ENCODE measurements around the gene BRME1. TPM values are rescaled to one million over a fixed set of nuclear protein-coding genes. Genes with fewer than 3 reads are reported as not detected.

BRME1 gene
- polyA plus RNA-seq, 1 donor from 2014 or later, result 6.2 TPM

GRCh38 chr19:13843104-13843921 is 62.6 kb downstream of the BRME1 start:
- Histone ChIP-seq H3K4me3 (ENCODE audit: low read length) (no peak overlapping the region), H3K27ac (ENCODE audit: low read length) (no peak overlapping the region), H3K27me3 (ENCODE audit: insufficient read depth, low read depth, low read length) (peaks cover 11% of the 10 kb centered on the region), H2AFZ (ENCODE audit: low read depth, low read length) (no peak overlapping the region), H3K9me3 (ENCODE audit: low read length) (no peaks in the 10 kb centered on the region), H3F3A (ENCODE audit: insufficient read depth, low read length, poor library complexity, severe bottlenecking) (no peaks in the 10 kb centered on the region), H3K79me2 (replicated peaks; ENCODE audit: insufficient read depth, low read length) (no peaks in the 10 kb centered on the region), H3K9ac (ENCODE audit: low read length) (no peak overlapping the region), H3K9me2 (ENCODE audit: insufficient read depth, low read length) (no peaks in the 10 kb centered on the region), H4K20me1 (ENCODE audit: insufficient read depth) (no peaks in the 10 kb centered on the region), H3K4me2 (ENCODE audit: low read length) (no peak overlapping the region), H3K36me3 (ENCODE audit: insufficient read depth, low read length) (no peaks in the 10 kb centered on the region)
- TF ChIP-seq SMC3 (conservative IDR thresholded peaks at IDR 0.05; ENCODE audit: poor library complexity) (no peak), TAF1 (IDR thresholded peaks at IDR 0.05; ENCODE audit: low read depth) (no peak), POLR2AphosphoS5 (IDR thresholded peaks at IDR 0.05) (no peak), EZH2 (IDR thresholded peaks at IDR 0.05; ENCODE audit: borderline replicate concordance, insufficient read depth, low read length, poor library complexity, severe bottlenecking) (no peak), RAD21 (conservative IDR thresholded peaks at IDR 0.05) (no peak), MXI1 (conservative IDR thresholded peaks at IDR 0.05; ENCODE audit: poor library complexity, severe bottlenecking) (no peak), EP300 (conservative IDR thresholded peaks at IDR 0.05; ENCODE audit: poor library complexity, severe bottlenecking) (no peak)
- TF ChIP-seq, protein P1, sequence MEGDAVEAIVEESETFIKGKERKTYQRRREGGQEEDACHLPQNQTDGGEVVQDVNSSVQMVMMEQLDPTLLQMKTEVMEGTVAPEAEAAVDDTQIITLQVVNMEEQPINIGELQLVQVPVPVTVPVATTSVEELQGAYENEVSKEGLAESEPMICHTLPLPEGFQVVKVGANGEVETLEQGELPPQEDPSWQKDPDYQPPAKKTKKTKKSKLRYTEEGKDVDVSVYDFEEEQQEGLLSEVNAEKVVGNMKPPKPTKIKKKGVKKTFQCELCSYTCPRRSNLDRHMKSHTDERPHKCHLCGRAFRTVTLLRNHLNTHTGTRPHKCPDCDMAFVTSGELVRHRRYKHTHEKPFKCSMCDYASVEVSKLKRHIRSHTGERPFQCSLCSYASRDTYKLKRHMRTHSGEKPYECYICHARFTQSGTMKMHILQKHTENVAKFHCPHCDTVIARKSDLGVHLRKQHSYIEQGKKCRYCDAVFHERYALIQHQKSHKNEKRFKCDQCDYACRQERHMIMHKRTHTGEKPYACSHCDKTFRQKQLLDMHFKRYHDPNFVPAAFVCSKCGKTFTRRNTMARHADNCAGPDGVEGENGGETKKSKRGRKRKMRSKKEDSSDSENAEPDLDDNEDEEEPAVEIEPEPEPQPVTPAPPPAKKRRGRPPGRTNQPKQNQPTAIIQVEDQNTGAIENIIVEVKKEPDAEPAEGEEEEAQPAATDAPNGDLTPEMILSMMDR (IDR thresholded peaks at IDR 0.05; ENCODE audit: poor library complexity, severe bottlenecking), result no peak
- TF ChIP-seq, protein P2, sequence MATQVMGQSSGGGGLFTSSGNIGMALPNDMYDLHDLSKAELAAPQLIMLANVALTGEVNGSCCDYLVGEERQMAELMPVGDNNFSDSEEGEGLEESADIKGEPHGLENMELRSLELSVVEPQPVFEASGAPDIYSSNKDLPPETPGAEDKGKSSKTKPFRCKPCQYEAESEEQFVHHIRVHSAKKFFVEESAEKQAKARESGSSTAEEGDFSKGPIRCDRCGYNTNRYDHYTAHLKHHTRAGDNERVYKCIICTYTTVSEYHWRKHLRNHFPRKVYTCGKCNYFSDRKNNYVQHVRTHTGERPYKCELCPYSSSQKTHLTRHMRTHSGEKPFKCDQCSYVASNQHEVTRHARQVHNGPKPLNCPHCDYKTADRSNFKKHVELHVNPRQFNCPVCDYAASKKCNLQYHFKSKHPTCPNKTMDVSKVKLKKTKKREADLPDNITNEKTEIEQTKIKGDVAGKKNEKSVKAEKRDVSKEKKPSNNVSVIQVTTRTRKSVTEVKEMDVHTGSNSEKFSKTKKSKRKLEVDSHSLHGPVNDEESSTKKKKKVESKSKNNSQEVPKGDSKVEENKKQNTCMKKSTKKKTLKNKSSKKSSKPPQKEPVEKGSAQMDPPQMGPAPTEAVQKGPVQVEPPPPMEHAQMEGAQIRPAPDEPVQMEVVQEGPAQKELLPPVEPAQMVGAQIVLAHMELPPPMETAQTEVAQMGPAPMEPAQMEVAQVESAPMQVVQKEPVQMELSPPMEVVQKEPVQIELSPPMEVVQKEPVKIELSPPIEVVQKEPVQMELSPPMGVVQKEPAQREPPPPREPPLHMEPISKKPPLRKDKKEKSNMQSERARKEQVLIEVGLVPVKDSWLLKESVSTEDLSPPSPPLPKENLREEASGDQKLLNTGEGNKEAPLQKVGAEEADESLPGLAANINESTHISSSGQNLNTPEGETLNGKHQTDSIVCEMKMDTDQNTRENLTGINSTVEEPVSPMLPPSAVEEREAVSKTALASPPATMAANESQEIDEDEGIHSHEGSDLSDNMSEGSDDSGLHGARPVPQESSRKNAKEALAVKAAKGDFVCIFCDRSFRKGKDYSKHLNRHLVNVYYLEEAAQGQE (IDR thresholded peaks at IDR 0.05; ENCODE audit: borderline replicate concordance), result no peak

DNA sequence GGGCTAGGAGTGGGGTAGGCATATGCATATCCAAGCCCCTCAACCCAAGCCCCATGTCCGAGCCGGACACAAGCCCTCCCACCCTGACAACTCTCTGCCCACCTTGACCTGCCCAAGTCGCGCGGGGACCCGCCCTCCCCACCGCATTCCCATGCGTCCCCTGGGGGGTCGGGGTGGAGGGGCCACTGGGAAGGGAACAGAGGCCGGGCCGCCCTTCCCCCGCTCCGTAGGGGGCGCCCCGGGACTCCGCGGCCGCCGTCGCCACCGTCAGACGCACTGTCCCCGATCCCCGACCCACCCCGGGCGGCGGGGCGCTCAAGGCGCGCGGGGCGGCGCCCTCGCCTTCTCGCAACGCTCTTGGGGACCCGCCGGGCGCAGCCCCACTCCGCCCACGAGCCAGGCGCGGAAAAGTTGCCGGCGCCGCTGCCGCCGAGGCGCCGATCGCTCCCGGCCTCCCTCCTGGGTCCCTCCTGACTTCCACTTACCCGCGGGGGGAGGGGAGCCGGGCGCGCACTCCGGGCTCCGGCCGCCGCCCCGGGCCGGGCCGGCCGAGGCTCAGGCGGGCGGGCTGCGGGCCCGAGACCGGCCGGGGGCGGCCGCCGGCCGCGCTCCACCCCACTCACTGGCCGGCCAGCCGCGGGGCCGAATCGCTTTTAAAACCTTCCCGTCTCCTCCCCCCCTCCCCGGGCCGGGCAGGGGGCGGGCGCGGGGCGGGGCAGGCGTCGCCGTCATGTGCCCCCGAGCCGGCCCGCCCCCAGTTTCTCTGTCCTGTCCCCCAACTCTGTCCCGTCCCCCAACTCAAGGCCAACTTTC is 63.4 kb downstream of the BRME1 start:
- no peak overlapping the region for H3K9ac ChIP-seq (ENCODE audit: low read length)

More for the DNA sequence above, 63.4 kb downstream of the BRME1 start:
- TF ChIP-seq, protein P1 (IDR thresholded peaks at IDR 0.05; ENCODE audit: poor library complexity, severe bottlenecking), result peak; percentile 23
- TF ChIP-seq SMC3 (conservative IDR thresholded peaks at IDR 0.05; ENCODE audit: poor library complexity), result no peak
- no peaks in the 10 kb centered on the region for H3K9me3 ChIP-seq (ENCODE audit: low read length)
- peaks cover 11% of the 10 kb centered on the region for H3K27me3 ChIP-seq (ENCODE audit: insufficient read depth, low read depth, low read length)
- no peaks in the 10 kb centered on the region for H3F3A ChIP-seq (ENCODE audit: insufficient read depth, low read length, poor library complexity, severe bottlenecking)
- H3K9me2 ChIP-seq (ENCODE audit: insufficient read depth, low read length), result no peaks in the 10 kb centered on the region
- no peak overlapping the region for H3K4me2 ChIP-seq (ENCODE audit: low read length)
- no peaks in the 10 kb centered on the region for H3K36me3 ChIP-seq (ENCODE audit: insufficient read depth, low read length)
- peak overlapping the region; percentile 50 for H3K4me3 ChIP-seq (ENCODE audit: low read length)
- H3K27ac ChIP-seq (ENCODE audit: low read length), result no peak overlapping the region
- H4K20me1 ChIP-seq (ENCODE audit: insufficient read depth), result no peaks in the 10 kb centered on the region
- no peak overlapping the region for H2AFZ ChIP-seq (ENCODE audit: low read depth, low read length)
- no peaks in the 10 kb centered on the region for H3K79me2 ChIP-seq (replicated peaks; ENCODE audit: insufficient read depth, low read length)
